Suprapubic skin (tissue), 4 donors: ENCODE measurements around the gene SIGLEC9. TPM values are rescaled to one million over a fixed set of nuclear protein-coding genes. Genes with fewer than 3 reads are reported as not detected.

Source experiments
- DNase-seq, 2 donors: peaks; one replicate each; pipeline ENCODE4 v3.0.0-alpha.2; 2019; ENCODE audit warnings: low spot score in 2 of 2
- H3K27ac ChIP-seq: fragments of 200-600 bp; sonication (generic); one replicate; pipeline ENCODE4 v1.5.1; 2019
- H3K27me3 ChIP-seq: fragments of 200-600 bp; sonication (generic); one replicate; pipeline ENCODE4 v1.5.1; 2019
- H3K36me3 ChIP-seq: fragments of 200-600 bp; sonication (generic); one replicate; pipeline ENCODE4 v1.5.1; 2019
- H3K4me1 ChIP-seq: fragments of 200-600 bp; sonication (generic); one replicate; pipeline ENCODE4 v1.5.1; 2019
- H3K4me3 ChIP-seq: fragments of 200-600 bp; sonication (generic); one replicate; pipeline ENCODE4 v1.5.1; 2019; ENCODE audit warnings: mild to moderate bottlenecking
- H3K9me3 ChIP-seq: fragments of 200-600 bp; sonication (generic); one replicate; pipeline ENCODE4 v1.5.1; 2019
- EP300 ChIP-seq: sonication (generic); formaldehyde crosslinking; IDR thresholded peaks from one replicate; pipeline ENCODE4 v1.6.1; 2017; ENCODE audit warnings: antibody characterized with exemption
- POLR2A ChIP-seq, 2 donors: fragments of 450-650 bp; IDR thresholded peaks; one replicate each; pipeline ENCODE4 v1.6.1; 2017; ENCODE audit warnings: antibody characterized with exemption in 2 of 2, mild to moderate bottlenecking in 2 of 2, moderate library complexity in 2 of 2
- POLR2AphosphoS5 ChIP-seq, 3 donors: sonication (generic); formaldehyde crosslinking; IDR thresholded peaks; one replicate each; pipeline ENCODE4 v1.6.1; 2017; ENCODE audit warnings: antibody characterized with exemption in 3 of 3
- WGBS: methylation state at CpG from one replicate; pipeline ENCODE4 v1.1.5; 2018; 5-methylcytosine and 5-hydroxymethylcytosine counted together
- total RNA-seq, 4 donors: library from RNA; depleted of rRNA; stranded (reverse); fragments of >200 nt; gene quantifications; one replicate each; pipeline ENCODE4 v1.1.0, GENCODE V29; 2016
- TF ChIP-seq, protein P1 (sequence below), 2 donors: fragments of 200-600 bp in 1 of 2; fragments of 450-650 bp in 1 of 2; sonication (generic) in 1 of 2; IDR thresholded peaks; one replicate each; pipeline ENCODE4 v1.5.1; 2016 to 2019; ENCODE audit warnings: antibody characterized with exemption in 2 of 2, mild to moderate bottlenecking in 1 of 2, moderate library complexity in 1 of 2

SIGLEC9 gene
- total RNA-seq, 4 donors from 2014 or later = 0.68 to 1.3 (median 0.83) TPM; not detected in 1

DNA sequence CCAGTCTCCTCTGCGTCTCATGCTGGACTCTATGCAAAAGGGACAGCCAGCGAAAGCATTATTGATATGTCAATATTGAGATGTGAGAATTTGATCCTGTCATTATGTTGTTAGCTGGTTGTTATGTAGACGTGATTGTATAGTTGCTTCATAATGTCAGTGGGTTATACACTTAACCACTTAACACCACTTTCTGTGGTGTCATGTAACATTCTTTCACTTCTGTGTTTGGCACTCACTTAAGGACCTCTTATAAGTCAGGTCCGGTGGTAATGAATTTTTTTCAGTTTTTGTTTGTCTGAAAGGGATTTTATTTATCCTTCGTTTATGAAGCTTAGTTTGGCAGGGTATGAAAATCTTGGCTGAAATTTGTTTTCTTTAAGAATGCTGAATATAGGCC is 10.3 kb downstream of the SIGLEC9 start:
- WGBS = 80% methylated on average over 5 of the region's 5 CpGs
- H3K27ac ChIP-seq = no peak overlapping the region
- DNase-seq = no peak
- TF ChIP-seq EP300 = no peak
- TF ChIP-seq POLR2AphosphoS5 (IDR thresholded peaks at IDR 0.05) = no peak
- no peak for TF ChIP-seq POLR2A (IDR thresholded peaks at IDR 0.05)
- TF ChIP-seq, protein P1, sequence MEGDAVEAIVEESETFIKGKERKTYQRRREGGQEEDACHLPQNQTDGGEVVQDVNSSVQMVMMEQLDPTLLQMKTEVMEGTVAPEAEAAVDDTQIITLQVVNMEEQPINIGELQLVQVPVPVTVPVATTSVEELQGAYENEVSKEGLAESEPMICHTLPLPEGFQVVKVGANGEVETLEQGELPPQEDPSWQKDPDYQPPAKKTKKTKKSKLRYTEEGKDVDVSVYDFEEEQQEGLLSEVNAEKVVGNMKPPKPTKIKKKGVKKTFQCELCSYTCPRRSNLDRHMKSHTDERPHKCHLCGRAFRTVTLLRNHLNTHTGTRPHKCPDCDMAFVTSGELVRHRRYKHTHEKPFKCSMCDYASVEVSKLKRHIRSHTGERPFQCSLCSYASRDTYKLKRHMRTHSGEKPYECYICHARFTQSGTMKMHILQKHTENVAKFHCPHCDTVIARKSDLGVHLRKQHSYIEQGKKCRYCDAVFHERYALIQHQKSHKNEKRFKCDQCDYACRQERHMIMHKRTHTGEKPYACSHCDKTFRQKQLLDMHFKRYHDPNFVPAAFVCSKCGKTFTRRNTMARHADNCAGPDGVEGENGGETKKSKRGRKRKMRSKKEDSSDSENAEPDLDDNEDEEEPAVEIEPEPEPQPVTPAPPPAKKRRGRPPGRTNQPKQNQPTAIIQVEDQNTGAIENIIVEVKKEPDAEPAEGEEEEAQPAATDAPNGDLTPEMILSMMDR (IDR thresholded peaks at IDR 0.05) = no peak
- H3K9me3 ChIP-seq = no peaks in the 10 kb centered on the region
- H3K36me3 ChIP-seq = no peaks in the 10 kb centered on the region
- no peaks in the 10 kb centered on the region for H3K4me1 ChIP-seq
- peaks cover 22% of the 10 kb centered on the region for H3K27me3 ChIP-seq
- no peak overlapping the region for H3K4me3 ChIP-seq

DNA sequence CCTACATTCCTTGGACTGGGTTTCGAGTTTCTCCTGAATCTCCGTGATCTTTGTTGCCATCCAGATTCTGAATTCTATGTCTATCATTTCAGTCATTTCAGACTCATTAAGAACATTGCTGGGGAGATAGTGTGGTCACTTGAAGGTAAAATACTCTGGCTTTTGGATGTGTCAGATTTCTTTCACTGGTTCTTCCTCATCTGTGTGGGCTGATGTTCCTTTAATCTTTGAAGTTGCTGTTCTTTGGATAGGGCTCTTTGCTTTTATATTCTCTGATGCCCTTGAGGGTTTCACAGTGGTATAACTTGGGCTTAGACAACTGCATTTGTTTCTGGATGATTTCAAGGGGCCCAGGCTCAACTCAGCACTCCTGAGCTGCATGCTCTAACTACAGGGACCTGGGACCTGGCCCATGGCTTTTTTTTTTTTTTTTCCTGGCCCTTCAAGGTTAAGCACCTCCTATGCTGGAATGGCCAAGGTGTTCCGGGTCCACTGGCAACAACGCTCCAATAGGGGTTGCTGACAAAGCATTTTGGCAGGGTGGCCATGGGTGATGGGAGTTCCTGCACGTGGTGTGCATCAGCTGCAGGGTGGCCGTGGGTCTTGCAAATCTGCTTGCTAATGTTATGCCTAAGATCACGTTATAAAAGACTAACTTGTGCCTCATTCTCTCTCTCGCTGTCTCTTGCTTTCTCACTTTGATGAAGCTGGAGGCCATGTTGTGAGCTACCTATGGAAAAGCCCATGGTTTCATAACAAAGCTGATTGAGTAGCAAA is 11.5 kb downstream of the SIGLEC9 start:
- 79% methylated on average over 8 of the region's 8 CpGs for WGBS
- Histone ChIP-seq H3K4me1 (no peaks in the 10 kb centered on the region), H3K4me3 (no peak overlapping the region), H3K9me3 (no peaks in the 10 kb centered on the region), H3K27ac (no peak overlapping the region), H3K27me3 (peaks cover 24% of the 10 kb centered on the region), H3K36me3 (no peaks in the 10 kb centered on the region)
- TF ChIP-seq POLR2AphosphoS5 (IDR thresholded peaks at IDR 0.05) (no peak), POLR2A (IDR thresholded peaks at IDR 0.05) (no peak), EP300 (no peak)
- TF ChIP-seq, protein P1 (IDR thresholded peaks at IDR 0.05) = no peak
- no peak for DNase-seq

DNA sequence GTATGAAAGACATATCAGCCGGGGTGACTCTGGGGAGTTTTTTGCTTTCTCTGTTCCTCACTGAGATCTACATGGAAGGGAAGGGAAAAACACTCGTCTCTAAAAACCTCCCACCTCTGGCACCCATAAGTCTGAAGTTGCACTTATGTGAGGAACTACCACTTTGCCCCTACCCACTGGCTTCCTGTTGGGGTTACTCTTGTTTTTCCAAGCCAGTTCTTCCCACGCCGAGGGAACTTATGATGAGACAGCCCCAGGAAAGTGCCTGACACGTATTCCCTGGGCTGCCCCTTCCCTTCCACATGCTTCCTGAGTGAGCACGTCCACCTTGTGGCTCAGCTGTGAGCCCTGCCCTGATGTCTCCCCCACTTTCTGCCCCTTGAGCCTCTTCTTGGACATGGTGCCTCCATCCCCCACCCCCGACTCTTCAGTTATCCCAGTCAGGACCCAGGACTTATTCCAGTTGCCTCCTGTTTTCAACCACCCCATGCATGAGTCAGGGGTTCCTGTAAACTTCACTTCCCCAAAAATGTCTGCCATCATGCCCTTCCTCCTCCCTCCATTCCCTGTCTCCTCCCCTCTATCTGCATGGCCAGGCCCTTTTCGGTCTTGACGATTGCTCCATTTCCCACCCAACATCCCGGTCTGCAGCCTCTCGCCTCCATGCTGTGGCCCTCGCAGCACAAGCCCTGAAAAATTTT is 12.3 kb downstream of the SIGLEC9 start:
- no peaks in the 10 kb centered on the region for H3K4me1 ChIP-seq
- peak overlapping the region; percentile 31 for H3K27ac ChIP-seq
- peaks cover 31% of the 10 kb centered on the region for H3K27me3 ChIP-seq
- TF ChIP-seq EP300 (no peak), POLR2A (IDR thresholded peaks at IDR 0.05) (no peak), POLR2AphosphoS5 (IDR thresholded peaks at IDR 0.05) (no peak)
- TF ChIP-seq, protein P1 (IDR thresholded peaks at IDR 0.05) = no peak
- 69% methylated on average over 12 of the region's 12 CpGs for WGBS
- H3K4me3 ChIP-seq = no peak overlapping the region
- DNase-seq = no peak
- H3K36me3 ChIP-seq = no peaks in the 10 kb centered on the region
- no peaks in the 10 kb centered on the region for H3K9me3 ChIP-seq

DNA sequence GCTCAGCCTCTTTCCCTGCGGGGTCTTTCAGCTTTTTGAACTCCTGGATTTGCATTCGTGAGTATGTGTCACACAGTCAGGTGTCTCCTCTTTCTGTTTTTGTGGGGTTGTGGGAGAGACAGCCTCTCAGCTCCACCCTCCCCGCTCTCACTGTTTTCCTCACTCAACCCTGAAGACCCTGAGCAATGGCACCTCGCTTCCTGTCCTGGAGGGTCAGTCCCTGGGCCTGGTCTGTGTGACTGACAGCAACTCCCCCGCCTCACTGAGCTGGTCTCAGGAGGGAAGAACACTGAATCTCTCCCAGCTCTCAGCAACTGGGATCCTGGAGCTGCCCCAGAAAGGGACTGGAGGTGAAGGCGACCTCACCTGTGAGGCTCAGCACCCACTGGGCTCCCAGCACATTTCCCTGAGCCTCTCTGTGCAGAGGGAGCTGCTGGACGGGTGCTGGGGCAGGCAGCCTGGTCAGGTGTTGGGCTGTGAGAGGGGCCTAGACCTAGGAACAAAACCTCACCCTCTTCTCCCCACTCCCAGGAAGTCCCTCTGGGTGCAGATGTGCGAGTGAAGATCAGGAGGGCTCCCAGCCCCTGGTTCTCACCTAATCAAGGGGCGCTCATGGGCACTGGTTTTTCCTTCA is 13.2 kb downstream of the SIGLEC9 start:
- WGBS = 69% methylated on average over 8 of the region's 9 CpGs
- Histone ChIP-seq H3K9me3 (no peaks in the 10 kb centered on the region), H3K36me3 (no peaks in the 10 kb centered on the region), H3K27me3 (peaks cover 36% of the 10 kb centered on the region), H3K27ac (peak overlapping the region; percentile 31), H3K4me3 (no peak overlapping the region), H3K4me1 (no peaks in the 10 kb centered on the region)
- no peak for DNase-seq
- TF ChIP-seq POLR2A (IDR thresholded peaks at IDR 0.05) = no peak
- TF ChIP-seq, protein P1 (IDR thresholded peaks at IDR 0.05) = no peak
- no peak for TF ChIP-seq POLR2AphosphoS5 (IDR thresholded peaks at IDR 0.05)
- TF ChIP-seq EP300 = no peak

DNA sequence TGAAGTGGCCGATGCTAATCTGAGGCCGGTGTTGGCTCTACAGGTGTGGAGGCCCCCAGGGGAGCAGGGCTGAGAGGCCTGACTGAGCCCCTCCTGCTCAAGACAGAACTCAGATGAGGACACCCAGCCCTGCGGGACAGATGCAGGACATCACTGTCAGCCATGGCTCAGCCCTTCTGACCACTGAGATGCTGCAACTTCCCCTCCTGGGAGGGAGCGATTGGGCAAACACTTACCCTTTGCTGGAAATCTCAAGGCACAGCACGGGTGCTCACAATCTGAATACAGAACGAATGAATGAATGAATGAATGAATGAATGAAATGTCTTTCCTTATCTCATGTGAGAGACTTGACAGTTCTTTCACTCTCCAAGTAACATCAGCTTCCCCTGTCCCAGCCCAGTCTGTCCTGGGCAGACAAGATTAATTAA is 13.9 kb downstream of the SIGLEC9 start:
- DNase-seq = no peak
- Histone ChIP-seq H3K36me3 (no peaks in the 10 kb centered on the region), H3K4me3 (no peak overlapping the region), H3K27me3 (peaks cover 36% of the 10 kb centered on the region), H3K4me1 (no peaks in the 10 kb centered on the region), H3K27ac (peak overlapping the region; percentile 31), H3K9me3 (no peaks in the 10 kb centered on the region)
- no peak for TF ChIP-seq POLR2AphosphoS5 (IDR thresholded peaks at IDR 0.05)
- no peak for TF ChIP-seq POLR2A (IDR thresholded peaks at IDR 0.05)
- TF ChIP-seq EP300 = no peak
- TF ChIP-seq, protein P1 (IDR thresholded peaks at IDR 0.05) = no peak
- 73% methylated on average over 6 of the region's 6 CpGs for WGBS
